Neural crest cell (in vitro differentiated cells): Measurements from ENCODE around the gene CHAF1B. TPM values are rescaled to one million over a fixed set of nuclear protein-coding genes. Genes with fewer than 3 reads are reported as not detected.

Experiments used
- DNase-seq: peaks from one replicate; pipeline ENCODE4 v3.0.0; 2021; ENCODE audit warnings: low read depth, mixed read lengths, low spot score
- H3K27ac Mint-ChIP-seq: one replicate; pipeline ENCODE4 v1.8.0; 2021; ENCODE audit warnings: mild to moderate bottlenecking, mixed read lengths; ENCODE audit not compliant: unreplicated experiment
- H3K27me3 Mint-ChIP-seq: 2 replicates; pipeline ENCODE4 v1.8.0; 2021; ENCODE audit warnings: low read depth, mild to moderate bottlenecking, mixed read lengths
- H3K36me3 Mint-ChIP-seq: 2 replicates; pipeline ENCODE4 v1.8.0; 2021; ENCODE audit warnings: low read depth, mild to moderate bottlenecking, mixed read lengths
- H3K4me1 Mint-ChIP-seq: 2 replicates; pipeline ENCODE4 v1.8.0; 2021; ENCODE audit warnings: mixed read lengths
- H3K4me3 Mint-ChIP-seq: one replicate; pipeline ENCODE4 v1.8.0; 2021; ENCODE audit warnings: mild to moderate bottlenecking, mixed read lengths
- H3K9me3 Mint-ChIP-seq: 2 replicates; pipeline ENCODE4 v1.8.0; 2021; ENCODE audit warnings: mixed read lengths
- total RNA-seq: library from RNA; stranded (reverse); gene quantifications from 2 replicates; pipeline ENCODE4 v1.2.1, GENCODE V29; 2021
- TF ChIP-seq, protein P1 (sequence below): fragments of 200-600 bp; sonication (generic); conservative IDR thresholded peaks from 2 replicates; pipeline ENCODE4 v1.5.0; 2021; ENCODE audit warnings: antibody characterized with exemption, mild to moderate bottlenecking

The CHAF1B gene
- total RNA-seq, 1 donor from 2014 or later: 32.3 TPM

DNA sequence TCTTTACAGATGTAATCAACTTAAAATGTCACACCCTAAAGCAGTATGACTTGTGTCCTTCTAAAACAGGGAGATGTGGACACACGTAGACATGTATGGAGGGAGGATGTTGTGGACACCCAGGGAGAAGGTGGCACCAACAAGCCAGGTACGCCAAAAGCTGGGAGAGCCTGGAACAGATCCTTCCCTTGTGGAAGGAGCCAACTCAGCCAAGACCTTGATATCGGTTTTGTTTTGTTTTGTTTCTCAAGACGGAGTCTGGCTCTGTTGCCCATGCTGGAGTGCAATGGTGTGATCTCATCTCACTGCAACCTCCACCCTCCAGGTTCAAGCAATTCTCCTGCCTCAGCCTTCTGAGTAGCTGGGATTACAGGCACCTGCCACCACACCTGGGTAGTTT, 45.6 kb downstream of the CHAF1B start:
- no peaks in the 10 kb centered on the region for H3K36me3 Mint-ChIP-seq
- H3K27me3 Mint-ChIP-seq: no peaks in the 10 kb centered on the region
- H3K4me1 Mint-ChIP-seq: peaks cover 22% of the 10 kb centered on the region
- H3K9me3 Mint-ChIP-seq: no peaks in the 10 kb centered on the region
- DNase-seq: no peak
- H3K27ac Mint-ChIP-seq: no peak overlapping the region
- no peak overlapping the region for H3K4me3 Mint-ChIP-seq
- TF ChIP-seq, protein P1, sequence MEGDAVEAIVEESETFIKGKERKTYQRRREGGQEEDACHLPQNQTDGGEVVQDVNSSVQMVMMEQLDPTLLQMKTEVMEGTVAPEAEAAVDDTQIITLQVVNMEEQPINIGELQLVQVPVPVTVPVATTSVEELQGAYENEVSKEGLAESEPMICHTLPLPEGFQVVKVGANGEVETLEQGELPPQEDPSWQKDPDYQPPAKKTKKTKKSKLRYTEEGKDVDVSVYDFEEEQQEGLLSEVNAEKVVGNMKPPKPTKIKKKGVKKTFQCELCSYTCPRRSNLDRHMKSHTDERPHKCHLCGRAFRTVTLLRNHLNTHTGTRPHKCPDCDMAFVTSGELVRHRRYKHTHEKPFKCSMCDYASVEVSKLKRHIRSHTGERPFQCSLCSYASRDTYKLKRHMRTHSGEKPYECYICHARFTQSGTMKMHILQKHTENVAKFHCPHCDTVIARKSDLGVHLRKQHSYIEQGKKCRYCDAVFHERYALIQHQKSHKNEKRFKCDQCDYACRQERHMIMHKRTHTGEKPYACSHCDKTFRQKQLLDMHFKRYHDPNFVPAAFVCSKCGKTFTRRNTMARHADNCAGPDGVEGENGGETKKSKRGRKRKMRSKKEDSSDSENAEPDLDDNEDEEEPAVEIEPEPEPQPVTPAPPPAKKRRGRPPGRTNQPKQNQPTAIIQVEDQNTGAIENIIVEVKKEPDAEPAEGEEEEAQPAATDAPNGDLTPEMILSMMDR: no peak

DNA sequence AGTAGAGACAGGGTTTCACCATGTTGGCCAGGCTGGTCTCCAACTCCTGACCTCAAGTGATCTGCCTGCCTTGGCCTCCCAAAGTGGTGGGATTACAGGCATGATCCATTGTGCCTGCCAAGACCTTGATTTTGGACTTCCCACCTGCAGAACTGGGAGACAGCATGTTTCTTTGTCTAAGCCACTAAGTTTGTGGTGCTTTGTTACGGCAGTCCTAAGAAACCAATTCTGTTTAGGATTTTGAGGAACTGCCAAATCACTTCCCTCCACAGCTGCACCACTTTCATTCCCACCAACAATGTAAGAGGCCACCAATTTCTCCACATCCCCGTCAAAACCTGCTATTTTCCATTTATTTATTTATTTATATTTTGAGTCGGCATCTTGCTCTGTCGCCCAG, 46.1 kb downstream of the CHAF1B start:
- Mint-ChIP-seq H3K4me3 (no peak overlapping the region), H3K27ac (no peak overlapping the region), H3K4me1 (peaks cover 22% of the 10 kb centered on the region), H3K27me3 (no peaks in the 10 kb centered on the region), H3K9me3 (no peaks in the 10 kb centered on the region), H3K36me3 (no peaks in the 10 kb centered on the region)
- DNase-seq: no peak
- TF ChIP-seq, protein P1: no peak

DNA sequence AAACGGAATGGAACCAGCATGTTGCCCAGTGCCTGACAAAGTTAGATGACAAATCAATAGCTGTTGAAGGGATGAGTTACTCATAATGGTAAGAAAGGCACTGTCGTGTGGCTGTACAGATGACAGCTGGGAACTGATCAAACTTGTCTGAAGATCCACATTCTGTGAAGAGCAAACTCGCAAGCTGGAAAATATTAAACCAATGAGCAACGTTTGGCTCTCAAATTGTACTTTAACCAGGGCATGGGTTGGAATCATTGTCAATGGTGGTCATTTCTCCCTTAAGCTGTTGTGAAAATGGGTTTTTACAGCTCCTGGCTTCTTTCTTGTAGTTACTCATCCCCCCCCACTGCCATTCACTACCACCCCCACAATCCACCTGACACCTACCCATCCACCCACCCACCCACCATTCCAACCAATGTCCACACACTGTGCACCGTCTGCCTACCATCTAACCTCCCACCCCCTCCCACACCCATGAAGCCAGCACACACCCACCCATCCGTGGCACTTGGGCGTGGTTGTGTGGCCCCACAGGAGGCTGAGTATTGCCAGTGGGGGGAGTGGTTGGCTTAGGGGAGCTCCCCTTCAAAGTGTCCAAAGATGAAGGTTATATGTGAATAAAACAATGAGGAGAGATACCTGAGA, 48.0 kb downstream of the CHAF1B start:
- Mint-ChIP-seq H3K27ac (no peak overlapping the region), H3K4me1 (peaks cover 22% of the 10 kb centered on the region), H3K4me3 (no peak overlapping the region), H3K9me3 (peaks cover 2% of the 10 kb centered on the region), H3K36me3 (no peaks in the 10 kb centered on the region), H3K27me3 (no peaks in the 10 kb centered on the region)
- no peak for DNase-seq
- TF ChIP-seq, protein P1: no peak

DNA sequence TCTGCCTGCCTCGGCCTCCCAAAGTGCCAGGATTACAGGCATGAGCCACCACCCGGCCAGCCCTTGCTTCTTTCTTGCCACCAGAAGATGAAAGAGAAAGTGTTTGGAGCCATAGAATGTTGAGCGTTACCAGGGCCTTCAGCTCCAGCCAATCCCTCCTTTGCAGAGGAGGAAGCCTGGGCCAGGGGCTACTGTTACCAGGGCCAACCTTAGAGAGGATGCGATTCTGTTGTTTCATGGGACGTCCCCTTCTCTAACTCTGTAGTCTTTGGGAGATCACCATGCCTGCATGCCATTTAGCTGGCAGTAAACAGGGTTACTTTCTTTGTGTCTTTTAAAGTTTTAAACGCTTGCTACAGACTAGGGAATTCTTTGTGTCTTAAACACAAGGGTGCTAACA, 49.0 kb downstream of the CHAF1B start:
- H3K27me3 Mint-ChIP-seq: no peaks in the 10 kb centered on the region
- no peak for DNase-seq
- peaks cover 2% of the 10 kb centered on the region for H3K9me3 Mint-ChIP-seq
- H3K4me3 Mint-ChIP-seq: no peak overlapping the region
- TF ChIP-seq, protein P1: no peak
- H3K4me1 Mint-ChIP-seq: peaks cover 16% of the 10 kb centered on the region
- no peak overlapping the region for H3K27ac Mint-ChIP-seq
- H3K36me3 Mint-ChIP-seq: no peaks in the 10 kb centered on the region

DNA sequence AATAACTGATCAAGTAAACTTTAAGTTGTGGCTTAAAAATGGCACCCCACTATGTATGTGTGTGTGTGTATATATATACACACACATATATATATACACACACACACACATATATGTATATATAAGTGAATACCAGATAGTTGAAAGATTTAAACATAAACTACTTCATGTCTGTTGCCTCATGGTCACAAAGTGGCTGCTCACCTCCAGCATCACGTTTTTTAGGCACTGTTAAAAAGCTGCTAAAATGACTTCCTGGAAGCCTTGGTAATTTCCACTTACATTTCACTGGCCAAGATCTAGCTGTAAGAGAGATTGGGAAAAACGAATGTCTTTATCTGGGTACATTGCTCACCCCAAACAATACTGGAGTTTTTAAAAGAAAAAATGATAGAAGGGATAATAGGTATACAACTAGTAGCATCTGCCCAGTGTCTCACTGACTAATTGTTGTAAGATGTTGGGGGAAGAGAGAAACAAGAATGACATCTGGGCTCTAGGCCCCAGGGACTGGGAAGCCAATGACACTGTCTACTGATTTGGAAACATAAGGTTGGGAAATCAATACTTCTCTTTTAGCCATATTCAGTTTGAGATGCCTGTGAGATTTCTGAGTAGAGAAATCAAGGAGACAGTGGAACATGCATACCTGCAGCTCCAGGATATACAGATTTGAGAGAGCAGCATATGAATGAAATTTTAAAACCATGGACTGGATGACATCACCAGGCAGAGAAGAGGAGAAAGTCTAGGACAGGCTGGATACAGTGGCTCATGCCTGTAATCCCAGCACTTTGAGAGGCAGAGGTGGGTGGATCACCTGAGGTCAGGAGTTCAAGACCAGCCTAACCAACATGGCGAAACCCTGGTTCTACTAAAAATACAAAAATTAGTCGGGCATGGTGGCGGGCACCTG, 51.9 kb downstream of the CHAF1B start:
- H3K4me1 Mint-ChIP-seq: peaks cover 9% of the 10 kb centered on the region
- H3K4me3 Mint-ChIP-seq: no peak overlapping the region
- H3K27ac Mint-ChIP-seq: no peak overlapping the region
- TF ChIP-seq, protein P1: no peak
- H3K9me3 Mint-ChIP-seq: peaks cover 2% of the 10 kb centered on the region
- no peaks in the 10 kb centered on the region for H3K27me3 Mint-ChIP-seq
- no peak for DNase-seq
- H3K36me3 Mint-ChIP-seq: no peaks in the 10 kb centered on the region
